GM23338 (cell line): ENCODE data around the gene KCNJ6.
"Not testable (repeated sequence)": the region's sequence is repeated elsewhere in the genome, so short reads cannot be mapped to it uniquely, and the experiment has no call there.

Experiments used
- CREB1 ChIP-seq: fragments of 250-450 bp; sonication (Bioruptor Pico); IDR thresholded peaks from 2 replicates; pipeline ENCODE4 v1.5.0; 2020; ENCODE audit warnings: low read depth, mild to moderate bottlenecking, moderate library complexity
- CTCF ChIP-seq, 2 experiments: fragments of 200-600 bp in 1 of 2; sonication (generic) in 1 of 2; conservative IDR thresholded peaks; 2 replicates each; pipeline versions ENCODE4 v1.5.1 to v1.6.1; 2016 to 2017; ENCODE audit warnings: antibody characterized with exemption in 2 of 2, low read depth in 2 of 2, mild to moderate bottlenecking in 2 of 2, moderate library complexity in 1 of 2
- EZH2 ChIP-seq: fragments of 200-600 bp; sonication (generic); IDR thresholded peaks from one replicate; pipeline ENCODE4 v1.8.0; 2017; ENCODE audit warnings: antibody characterized with exemption, mild to moderate bottlenecking, low read depth; ENCODE audit not compliant: unreplicated experiment
- EZH2phosphoT487 ChIP-seq: fragments of 200-600 bp; sonication (generic); IDR thresholded peaks from one replicate; pipeline ENCODE4 v1.8.1; 2018; ENCODE audit warnings: antibody characterized with exemption; ENCODE audit not compliant: unreplicated experiment
- JUNB ChIP-seq: IDR thresholded peaks from one replicate; pipeline ENCODE4 v1.6.1; 2016; ENCODE audit warnings: antibody characterized with exemption; ENCODE audit not compliant: unreplicated experiment
- NANOG ChIP-seq: IDR thresholded peaks from 2 replicates; pipeline ENCODE4 v1.6.1; 2016; ENCODE audit warnings: antibody characterized with exemption, borderline replicate concordance
- POLR2AphosphoS5 ChIP-seq: IDR thresholded peaks from 2 replicates; pipeline ENCODE4 v1.6.1; 2016; ENCODE audit warnings: antibody characterized with exemption, low read depth
- TF ChIP-seq, protein P1 (sequence below): IDR thresholded peaks from one replicate; pipeline ENCODE4 v1.6.1; 2018; ENCODE audit warnings: antibody characterized with exemption; ENCODE audit not compliant: unreplicated experiment
- TF ChIP-seq, protein P2 (sequence below): IDR thresholded peaks from 2 replicates; pipeline ENCODE4 v1.6.1; 2016; ENCODE audit warnings: antibody characterized with exemption

DNA sequence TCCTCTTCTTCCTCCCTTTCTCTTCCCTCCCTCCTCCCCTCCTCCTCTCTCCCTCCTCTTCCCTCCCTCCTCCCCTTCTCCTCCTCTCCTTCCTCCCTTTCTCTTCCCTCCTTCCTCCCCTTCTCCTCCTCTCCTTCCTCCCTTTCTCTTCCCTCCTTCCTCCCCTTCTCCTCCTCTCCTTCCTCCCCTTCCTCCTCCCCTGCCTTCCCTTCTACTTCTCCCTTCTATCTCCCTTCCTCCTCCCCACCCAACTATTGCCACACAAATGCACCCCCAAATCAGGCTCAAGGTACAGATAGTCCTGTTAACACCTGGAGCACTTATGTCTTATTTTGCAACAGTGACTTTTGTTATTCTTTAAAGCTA is 203.7 kb downstream of the KCNJ6 start:
- TF ChIP-seq CTCF (conservative IDR thresholded peaks at IDR 0.05; ENCODE audit: low read depth in 2 of 2); EZH2; POLR2AphosphoS5; EZH2phosphoT487; CREB1 (CRISPR knock-in tag); NANOG; JUNB: not testable (repeated sequence)
- TF ChIP-seq, protein P1, sequence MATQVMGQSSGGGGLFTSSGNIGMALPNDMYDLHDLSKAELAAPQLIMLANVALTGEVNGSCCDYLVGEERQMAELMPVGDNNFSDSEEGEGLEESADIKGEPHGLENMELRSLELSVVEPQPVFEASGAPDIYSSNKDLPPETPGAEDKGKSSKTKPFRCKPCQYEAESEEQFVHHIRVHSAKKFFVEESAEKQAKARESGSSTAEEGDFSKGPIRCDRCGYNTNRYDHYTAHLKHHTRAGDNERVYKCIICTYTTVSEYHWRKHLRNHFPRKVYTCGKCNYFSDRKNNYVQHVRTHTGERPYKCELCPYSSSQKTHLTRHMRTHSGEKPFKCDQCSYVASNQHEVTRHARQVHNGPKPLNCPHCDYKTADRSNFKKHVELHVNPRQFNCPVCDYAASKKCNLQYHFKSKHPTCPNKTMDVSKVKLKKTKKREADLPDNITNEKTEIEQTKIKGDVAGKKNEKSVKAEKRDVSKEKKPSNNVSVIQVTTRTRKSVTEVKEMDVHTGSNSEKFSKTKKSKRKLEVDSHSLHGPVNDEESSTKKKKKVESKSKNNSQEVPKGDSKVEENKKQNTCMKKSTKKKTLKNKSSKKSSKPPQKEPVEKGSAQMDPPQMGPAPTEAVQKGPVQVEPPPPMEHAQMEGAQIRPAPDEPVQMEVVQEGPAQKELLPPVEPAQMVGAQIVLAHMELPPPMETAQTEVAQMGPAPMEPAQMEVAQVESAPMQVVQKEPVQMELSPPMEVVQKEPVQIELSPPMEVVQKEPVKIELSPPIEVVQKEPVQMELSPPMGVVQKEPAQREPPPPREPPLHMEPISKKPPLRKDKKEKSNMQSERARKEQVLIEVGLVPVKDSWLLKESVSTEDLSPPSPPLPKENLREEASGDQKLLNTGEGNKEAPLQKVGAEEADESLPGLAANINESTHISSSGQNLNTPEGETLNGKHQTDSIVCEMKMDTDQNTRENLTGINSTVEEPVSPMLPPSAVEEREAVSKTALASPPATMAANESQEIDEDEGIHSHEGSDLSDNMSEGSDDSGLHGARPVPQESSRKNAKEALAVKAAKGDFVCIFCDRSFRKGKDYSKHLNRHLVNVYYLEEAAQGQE = not testable (repeated sequence)
- TF ChIP-seq, protein P2, sequence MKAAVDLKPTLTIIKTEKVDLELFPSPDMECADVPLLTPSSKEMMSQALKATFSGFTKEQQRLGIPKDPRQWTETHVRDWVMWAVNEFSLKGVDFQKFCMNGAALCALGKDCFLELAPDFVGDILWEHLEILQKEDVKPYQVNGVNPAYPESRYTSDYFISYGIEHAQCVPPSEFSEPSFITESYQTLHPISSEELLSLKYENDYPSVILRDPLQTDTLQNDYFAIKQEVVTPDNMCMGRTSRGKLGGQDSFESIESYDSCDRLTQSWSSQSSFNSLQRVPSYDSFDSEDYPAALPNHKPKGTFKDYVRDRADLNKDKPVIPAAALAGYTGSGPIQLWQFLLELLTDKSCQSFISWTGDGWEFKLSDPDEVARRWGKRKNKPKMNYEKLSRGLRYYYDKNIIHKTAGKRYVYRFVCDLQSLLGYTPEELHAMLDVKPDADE = not testable (repeated sequence)
